ENCODE measurements around the gene ADGRG3. TPM values are rescaled to one million over a fixed set of nuclear protein-coding genes. Genes with fewer than 3 reads are reported as not detected.
A peak's percentile ranks its signal among the peaks of the same experiment; 100 is the strongest.

Gene ADGRG3
- total RNA-seq, 4 donors from 2014 or later = 2.0 to 9.6 (median 3.7) TPM

GRCh38 chr16:57628783-57629293 lies 39.3 kb upstream of the ADGRG3 start:
- TF ChIP-seq CTCF (IDR thresholded peaks at IDR 0.05) (no peak), POLR2A (IDR thresholded peaks at IDR 0.05; ENCODE audit: low read depth) (no peak), POLR2AphosphoS5 (IDR thresholded peaks at IDR 0.05) (no peak)
- peaks cover 0 to 42% (median 0%) of the 10 kb centered on the region in 4 donors for H3K27me3 ChIP-seq
- H3K27ac ChIP-seq (replicated peaks in 1 of 4) = peak overlapping the region; percentile 53 to 69 (median 64)
- no peak for DNase-seq (ENCODE audit: extremely low spot score)
- peak overlapping the region; percentile 39 to 59 (median 44) for H3K4me3 ChIP-seq
- peaks cover 32 to 47% (median 34%) of the 10 kb centered on the region in 4 donors for H3K4me1 ChIP-seq
- H3K9me3 ChIP-seq = no peaks in the 10 kb centered on the region
- no peaks in the 10 kb centered on the region for H3K36me3 ChIP-seq
- WGBS = 53% methylated on average over 6 of the region's 7 CpGs
- intact Hi-C loops (cut with DNase I) = no loop called here

GRCh38 chr16:57629516-57630406 lies 38.3 kb upstream of the ADGRG3 start:
- Histone ChIP-seq H3K9me3 (no peaks in the 10 kb centered on the region), H3K27ac (replicated peaks in 1 of 4) (peak overlapping the region; percentile 53 to 69 (median 64)), H3K36me3 (no peaks in the 10 kb centered on the region), H3K27me3 (peaks cover 0 to 50% (median 0%) of the 10 kb centered on the region in 4 donors), H3K4me3 (peak overlapping the region; percentile 39 to 59 (median 44)), H3K4me1 (peaks cover 33 to 48% (median 35%) of the 10 kb centered on the region in 4 donors)
- intact Hi-C loops (cut with DNase I) = no loop called here
- no peak for DNase-seq (ENCODE audit: extremely low spot score)
- 77% methylated on average over 20 of the region's 22 CpGs for WGBS
- TF ChIP-seq EP300 (IDR thresholded peaks at IDR 0.05) = no peak
- no peak for TF ChIP-seq CTCF (IDR thresholded peaks at IDR 0.05)
- no peak for TF ChIP-seq POLR2A (IDR thresholded peaks at IDR 0.05; ENCODE audit: low read depth)
- no peak for TF ChIP-seq POLR2AphosphoS5 (IDR thresholded peaks at IDR 0.05)

GRCh38 chr16:57630407-57630797 lies 37.7 kb upstream of the ADGRG3 start:
- Histone ChIP-seq H3K4me1 (peaks cover 38 to 51% (median 39%) of the 10 kb centered on the region in 4 donors), H3K4me3 (peak overlapping the region; percentile 39 to 59 (median 44)), H3K27me3 (peaks cover 0 to 56% (median 0%) of the 10 kb centered on the region in 4 donors), H3K9me3 (no peaks in the 10 kb centered on the region), H3K27ac (replicated peaks in 1 of 4) (peak overlapping the region; percentile 53 to 69 (median 64)), H3K36me3 (no peaks in the 10 kb centered on the region)
- DNase-seq (ENCODE audit: extremely low spot score) = no peak
- no peak for TF ChIP-seq POLR2AphosphoS5 (IDR thresholded peaks at IDR 0.05)
- no peak for TF ChIP-seq EP300 (IDR thresholded peaks at IDR 0.05)
- no peak for TF ChIP-seq CTCF (IDR thresholded peaks at IDR 0.05)
- no peak for TF ChIP-seq POLR2A (IDR thresholded peaks at IDR 0.05; ENCODE audit: low read depth)
- intact Hi-C loops (cut with DNase I) = no loop called here
- WGBS = 83% methylated on average over 9 of the region's 10 CpGs

GRCh38 chr16:57630931-57631845 lies 36.9 kb upstream of the ADGRG3 start:
- Histone ChIP-seq H3K4me3 (peak overlapping the region; percentile 39 to 59 (median 44)), H3K27me3 (peaks cover 0 to 64% (median 0%) of the 10 kb centered on the region in 4 donors), H3K9me3 (no peaks in the 10 kb centered on the region), H3K36me3 (no peaks in the 10 kb centered on the region), H3K27ac (replicated peaks in 1 of 4) (peak overlapping the region; percentile 26 to 69 (median 58)), H3K4me1 (peaks cover 38 to 58% (median 47%) of the 10 kb centered on the region in 4 donors)
- TF ChIP-seq CTCF (IDR thresholded peaks at IDR 0.05) (no peak), EP300 (IDR thresholded peaks at IDR 0.05) (no peak), POLR2AphosphoS5 (IDR thresholded peaks at IDR 0.05) (no peak), POLR2A (IDR thresholded peaks at IDR 0.05; ENCODE audit: low read depth) (no peak)
- intact Hi-C loops (cut with DNase I) = no loop called here
- no peak for DNase-seq (ENCODE audit: extremely low spot score)
- WGBS = 80% methylated on average over 14 of the region's 21 CpGs
